SK-N-MC (cell line): ENCODE data around the gene LYPD1.

Experiments
- DNase-seq: peaks from one replicate; pipeline ENCODE4 v3.0.0-alpha.2; 2011; ENCODE audit warnings: low read depth, low spot score
- H3K27ac ChIP-seq: fragments of 200-600 bp; sonication (generic); 2 replicates; pipeline ENCODE4 v1.5.1; 2016; ENCODE audit warnings: mixed run types
- H3K36me3 ChIP-seq: fragments of 200-600 bp; sonication (generic); 2 replicates; pipeline ENCODE4 v1.6.1; 2017; ENCODE audit warnings: antibody characterized with exemption, low read length, mixed read lengths; ENCODE audit not compliant: insufficient read depth
- H3K4me3 ChIP-seq: fragments of 200-600 bp; sonication (generic); 2 replicates; pipeline ENCODE4 v1.5.1; 2016
- H3K9ac ChIP-seq: fragments of 200-600 bp; sonication (generic); 2 replicates; pipeline ENCODE4 v1.8.0; 2017; ENCODE audit warnings: mixed run types, mixed read lengths; ENCODE audit not compliant: insufficient read length
- H3K9me3 ChIP-seq: fragments of 200-600 bp; sonication (generic); 2 replicates; pipeline ENCODE4 v1.6.1; 2017; ENCODE audit warnings: low read depth, mild to moderate bottlenecking, antibody characterized with exemption, low read length, moderate library complexity, mixed read lengths
- EZH2 ChIP-seq: fragments of 200-600 bp; sonication (generic); IDR thresholded peaks from one replicate; pipeline ENCODE4 v1.6.1; 2017; ENCODE audit warnings: antibody characterized with exemption
- FOXP2 ChIP-seq: optimal IDR thresholded peaks from 2 replicates; pipeline ENCODE3; 2011; ENCODE audit warnings: mild to moderate bottlenecking, moderate library complexity; ENCODE audit not compliant: insufficient read depth; ENCODE audit errors: extremely low read length, control extremely low read depth
- POLR2AphosphoS5 ChIP-seq: IDR thresholded peaks from 2 replicates; pipeline ENCODE4 v1.6.1; 2012; ENCODE audit warnings: mild to moderate bottlenecking, low read depth, low read length, borderline replicate concordance

The LYPD1 gene

GRCh38 chr2:132645722-132646539 is 24.1 kb downstream of the LYPD1 start:
- no peak for DNase-seq
- Histone ChIP-seq H3K4me3 (no peak overlapping the region), H3K9me3 (no peaks in the 10 kb centered on the region), H3K9ac (no peak overlapping the region), H3K27ac (no peak overlapping the region), H3K36me3 (peaks cover 60% of the 10 kb centered on the region)
- no peak for TF ChIP-seq EZH2
- TF ChIP-seq POLR2AphosphoS5: no peak
- TF ChIP-seq FOXP2: no peak

DNA sequence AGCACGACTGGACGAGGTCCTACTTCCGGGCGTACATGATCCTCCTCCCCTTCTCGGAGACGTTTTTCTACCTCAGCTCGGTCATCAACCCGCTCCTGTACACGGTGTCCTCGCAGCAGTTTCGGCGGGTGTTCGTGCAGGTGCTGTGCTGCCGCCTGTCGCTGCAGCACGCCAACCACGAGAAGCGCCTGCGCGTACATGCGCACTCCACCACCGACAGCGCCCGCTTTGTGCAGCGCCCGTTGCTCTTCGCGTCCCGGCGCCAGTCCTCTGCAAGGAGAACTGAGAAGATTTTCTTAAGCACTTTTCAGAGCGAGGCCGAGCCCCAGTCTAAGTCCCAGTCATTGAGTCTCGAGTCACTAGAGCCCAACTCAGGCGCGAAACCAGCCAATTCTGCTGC is 24.8 kb downstream of the LYPD1 start:
- Histone ChIP-seq H3K4me3 (no peak overlapping the region), H3K27ac (no peak overlapping the region), H3K9ac (no peak overlapping the region), H3K36me3 (peaks cover 60% of the 10 kb centered on the region), H3K9me3 (no peaks in the 10 kb centered on the region)
- TF ChIP-seq FOXP2 (no peak), EZH2 (no peak), POLR2AphosphoS5 (no peak)
- no peak for DNase-seq

- TF ChIP-seq POLR2AphosphoS5 (peak; percentile 19; the same call in 1 of the 2 replicates), EZH2 (no peak), FOXP2 (no peak)
- no peak overlapping the region for H3K4me3 ChIP-seq
- no peak overlapping the region for H3K27ac ChIP-seq
- H3K9ac ChIP-seq: no peak overlapping the region
- no peaks in the 10 kb centered on the region for H3K9me3 ChIP-seq
- H3K36me3 ChIP-seq: peaks cover 48% of the 10 kb centered on the region
- no peak for DNase-seq
Observed at GRCh38 chr2:132642415-132642814, 27.6 kb downstream of the LYPD1 start.

GRCh38 chr2:132641819-132642218 is 28.2 kb downstream of the LYPD1 start:
- Histone ChIP-seq H3K9me3 (no peaks in the 10 kb centered on the region), H3K4me3 (no peak overlapping the region), H3K9ac (no peak overlapping the region), H3K36me3 (peaks cover 43% of the 10 kb centered on the region), H3K27ac (0 out of 2 replicates have a peak overlapping the region, but pooled peaks have one; percentile 7)
- TF ChIP-seq FOXP2 (no peak), EZH2 (no peak), POLR2AphosphoS5 (no peak)
- no peak for DNase-seq

- TF ChIP-seq FOXP2 (no peak), EZH2 (no peak), POLR2AphosphoS5 (no peak)
Observed at GRCh38 chr2:132640116-132640515, 29.9 kb downstream of the LYPD1 start.

DNA sequence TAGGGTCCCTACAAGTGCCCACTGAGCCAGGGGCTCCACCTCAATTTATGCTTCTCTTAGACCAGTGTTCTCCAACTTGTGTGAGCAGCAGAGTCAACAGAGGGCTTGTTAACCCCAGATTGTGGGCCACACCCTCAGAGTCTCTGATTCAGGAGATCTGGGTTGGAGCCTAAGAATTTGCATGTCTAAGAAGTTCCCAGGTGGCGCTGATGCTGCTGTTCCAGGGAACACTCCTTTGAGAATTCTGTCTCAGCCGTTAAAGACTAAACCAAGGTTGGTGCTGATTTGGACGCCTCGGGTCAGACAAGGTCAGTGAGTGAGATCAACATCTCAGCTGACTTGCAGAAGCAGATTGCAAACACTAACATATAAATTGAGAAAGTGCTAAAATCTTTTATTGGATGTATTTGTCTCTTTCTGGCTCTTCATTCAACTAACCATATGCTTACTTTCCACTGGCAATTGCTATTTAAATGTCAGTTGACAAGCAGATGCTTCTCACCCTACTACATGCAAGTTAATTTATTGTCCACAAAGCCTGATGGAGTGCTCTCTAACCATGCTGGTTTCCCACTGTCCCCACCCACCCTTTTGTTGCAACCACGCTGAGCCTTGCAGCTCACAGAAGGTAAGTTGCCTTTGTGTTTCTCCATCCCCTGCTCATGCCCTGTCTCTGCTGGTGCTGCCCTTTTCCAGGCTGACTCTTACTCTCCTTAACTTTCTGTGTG is 31.5 kb downstream of the LYPD1 start:
- H3K9ac ChIP-seq: no peak overlapping the region
- H3K4me3 ChIP-seq: no peak overlapping the region
- H3K9me3 ChIP-seq: no peaks in the 10 kb centered on the region
- TF ChIP-seq POLR2AphosphoS5: no peak
- DNase-seq: no peak
- peaks cover 10% of the 10 kb centered on the region; the same call in 1 of the 2 replicates for H3K36me3 ChIP-seq
- no peak overlapping the region for H3K27ac ChIP-seq

More at GRCh38 chr2:132640116-132640515, 29.9 kb downstream of the LYPD1 start:
- no peaks in the 10 kb centered on the region for H3K9me3 ChIP-seq
- no peak overlapping the region for H3K27ac ChIP-seq
- DNase-seq: no peak
- H3K4me3 ChIP-seq: no peak overlapping the region
- H3K36me3 ChIP-seq: peaks cover 26% of the 10 kb centered on the region
- H3K9ac ChIP-seq: no peak overlapping the region

DNA sequence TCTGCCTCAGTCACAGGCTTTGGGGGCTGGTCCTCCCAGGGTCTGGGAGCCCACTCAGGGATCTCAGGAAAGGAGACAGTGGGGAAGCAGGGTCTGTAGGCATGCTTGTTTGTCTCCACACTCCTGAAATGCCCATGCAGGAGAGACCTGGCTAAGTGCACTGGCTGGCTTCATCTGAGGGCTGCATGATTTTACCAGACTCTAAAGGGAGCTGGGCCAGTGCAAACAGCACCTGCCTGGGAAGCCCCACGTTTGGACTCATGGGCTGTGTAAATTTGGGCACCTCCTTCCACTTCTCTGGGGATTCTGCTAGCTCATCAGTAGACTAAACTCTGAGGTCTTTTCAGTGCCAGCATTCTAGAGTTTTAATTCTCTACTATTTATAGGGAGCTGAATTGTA is 33.7 kb downstream of the LYPD1 start:
- H3K4me3 ChIP-seq: no peak overlapping the region
- no peak for TF ChIP-seq EZH2
- TF ChIP-seq FOXP2: no peak
- no peak for TF ChIP-seq POLR2AphosphoS5

GRCh38 chr2:132633635-132634034 is 36.4 kb downstream of the LYPD1 start:
- Histone ChIP-seq H3K36me3 (no peaks in the 10 kb centered on the region), H3K4me3 (no peak overlapping the region), H3K9ac (no peak overlapping the region), H3K9me3 (no peaks in the 10 kb centered on the region), H3K27ac (no peak overlapping the region)
- TF ChIP-seq POLR2AphosphoS5 (no peak), EZH2 (no peak), FOXP2 (no peak)
- no peak for DNase-seq

More for the DNA sequence above, 33.7 kb downstream of the LYPD1 start:
- Histone ChIP-seq H3K36me3 (no peaks in the 10 kb centered on the region), H3K9ac (no peak overlapping the region), H3K9me3 (no peaks in the 10 kb centered on the region), H3K27ac (no peak overlapping the region)
- no peak for DNase-seq
